Trophoblast cell (in vitro differentiated cells and primary cell): ENCODE measurements around the gene SPATC1L.
"Not testable (repeated sequence)": the region's sequence is repeated elsewhere in the genome, so short reads cannot be mapped to it uniquely, and the experiment has no call there.

Experiments used
- DNase-seq, 2 donors: peaks; one replicate each; pipeline ENCODE4 v3.0.0-alpha.2; 2016
- H2AFZ ChIP-seq: 2 replicates; pipeline ENCODE4 v1.6.1; 2013; ENCODE audit warnings: low read length, moderate library complexity, mild to moderate bottlenecking; ENCODE audit not compliant: insufficient read depth, poor library complexity
- H2AK5ac ChIP-seq: 2 replicates; pipeline ENCODE4 v1.6.1; 2013; ENCODE audit warnings: mild to moderate bottlenecking, low read length
- H2BK120ac ChIP-seq: 2 replicates; pipeline ENCODE4 v1.6.1; 2013; ENCODE audit warnings: low read length, mild to moderate bottlenecking, moderate library complexity; ENCODE audit not compliant: insufficient read depth, poor library complexity
- H2BK12ac ChIP-seq: 2 replicates; pipeline ENCODE4 v1.6.1; 2013; ENCODE audit warnings: mild to moderate bottlenecking, low read length, moderate library complexity
- H2BK5ac ChIP-seq: 2 replicates; pipeline ENCODE4 v1.6.1; 2013; ENCODE audit warnings: low read length, low read depth, moderate library complexity, mild to moderate bottlenecking; ENCODE audit not compliant: poor library complexity
- H3K14ac ChIP-seq: 2 replicates; pipeline ENCODE4 v1.6.1; 2013; ENCODE audit warnings: mild to moderate bottlenecking, low read length
- H3K18ac ChIP-seq: 2 replicates; pipeline ENCODE4 v1.6.1; 2013; ENCODE audit warnings: mild to moderate bottlenecking, low read length
- H3K23ac ChIP-seq: 2 replicates; pipeline ENCODE4 v1.6.1; 2013; ENCODE audit warnings: low read length
- H3K27ac ChIP-seq: 2 replicates; pipeline ENCODE4 v1.5.1; 2013; ENCODE audit warnings: low read depth, mild to moderate bottlenecking, inconsistent platforms, low read length, moderate library complexity
- H3K27me3 ChIP-seq: 2 replicates; pipeline ENCODE4 v1.6.1; 2013; ENCODE audit warnings: inconsistent platforms, mild to moderate bottlenecking, low read length, moderate library complexity; ENCODE audit not compliant: insufficient read depth
- H3K36me3 ChIP-seq, 2 experiments: 1 replicate in 1 of 2; 2 replicates in 1 of 2; pipeline ENCODE4 v1.6.1; 2013; ENCODE audit warnings: low read length in 2 of 2, mild to moderate bottlenecking in 2 of 2, moderate library complexity in 1 of 2; ENCODE audit not compliant: insufficient read depth in 2 of 2, control insufficient read depth in 1 of 2
- H3K4ac ChIP-seq: 2 replicates; pipeline ENCODE4 v1.6.1; 2013; ENCODE audit warnings: low read depth, mild to moderate bottlenecking, low read length, moderate library complexity
- H3K4me1 ChIP-seq, 2 experiments: 1 replicate in 1 of 2; 2 replicates in 1 of 2; pipeline ENCODE4 v1.6.1; 2013; ENCODE audit warnings: low read length in 2 of 2, mild to moderate bottlenecking in 2 of 2, moderate library complexity in 1 of 2; ENCODE audit not compliant: insufficient read depth in 2 of 2, control insufficient read depth in 1 of 2
- H3K4me2 ChIP-seq: 2 replicates; pipeline ENCODE4 v1.6.1; 2013; ENCODE audit warnings: inconsistent platforms, mild to moderate bottlenecking, low read length, moderate library complexity
- H3K4me3 ChIP-seq: 2 replicates; pipeline ENCODE4 v1.5.1; 2013; ENCODE audit warnings: mild to moderate bottlenecking, low read depth, low read length, inconsistent platforms
- H3K79me1 ChIP-seq: one replicate; pipeline ENCODE4 v1.6.1; 2013; ENCODE audit warnings: low read length
- H3K79me2 ChIP-seq: 2 replicates; pipeline ENCODE4 v1.6.1; 2013; ENCODE audit warnings: low read length, mild to moderate bottlenecking; ENCODE audit not compliant: control insufficient read depth, insufficient read depth, poor library complexity
- H3K9ac ChIP-seq: 2 replicates; pipeline ENCODE4 v1.6.1; 2013; ENCODE audit warnings: mild to moderate bottlenecking, low read length
- H3K9me3 ChIP-seq: 2 replicates; pipeline ENCODE4 v1.6.1; 2013; ENCODE audit warnings: low read depth, mild to moderate bottlenecking, control low read depth, inconsistent platforms, low read length; ENCODE audit not compliant: insufficient read depth
- H4K12ac ChIP-seq: 2 replicates; pipeline ENCODE4 v1.6.1; 2013; ENCODE audit warnings: low read depth, mild to moderate bottlenecking, low read length, moderate library complexity
- H4K8ac ChIP-seq: 2 replicates; pipeline ENCODE4 v1.6.1; 2013; ENCODE audit warnings: low read depth, mild to moderate bottlenecking, low read length, moderate library complexity
- H4K91ac ChIP-seq: one replicate; pipeline ENCODE4 v1.6.1; 2013; ENCODE audit warnings: low read depth, mild to moderate bottlenecking, low read length, moderate library complexity
- WGBS: extraction: QIAGEN DNeasy Blood & Tissue Kit; methylation state at CpG from one replicate; pipeline ENCODE4 v1.1.7; 2013; ENCODE audit warnings: missing lambda C conversion rate; ENCODE audit not compliant: insufficient read length, insufficient coverage; ENCODE audit errors: extremely low coverage; 5-methylcytosine and 5-hydroxymethylcytosine counted together

SPATC1L gene

GRCh38 chr21:46171996-46172862 is 12.0 kb downstream of the SPATC1L start:
- H2AFZ ChIP-seq: no peak overlapping the region
- no peak overlapping the region for H4K91ac ChIP-seq
- H3K18ac ChIP-seq: no peak overlapping the region
- no peak overlapping the region for H3K4me3 ChIP-seq
- no peaks in the 10 kb centered on the region for H3K4me1 ChIP-seq
- no peak overlapping the region for H2BK12ac ChIP-seq
- no peak overlapping the region for H3K27ac ChIP-seq
- H3K27me3 ChIP-seq: no peaks in the 10 kb centered on the region
- H3K79me2 ChIP-seq: no peaks in the 10 kb centered on the region
- H3K79me1 ChIP-seq: no peaks in the 10 kb centered on the region
- no peak overlapping the region for H2AK5ac ChIP-seq
- H3K14ac ChIP-seq: no peak overlapping the region
- H3K36me3 ChIP-seq: peaks cover 0 to 3% of the 10 kb centered on the region in 2 experiments
- H3K23ac ChIP-seq: no peak overlapping the region
- no peak overlapping the region for H2BK120ac ChIP-seq
- H2BK5ac ChIP-seq: no peak overlapping the region
- no peak for DNase-seq
- no peak overlapping the region for H4K8ac ChIP-seq
- WGBS: no CpG with 5 or more reads among the region's 21 CpGs
- no peak overlapping the region for H3K4me2 ChIP-seq
- peaks cover 5% of the 10 kb centered on the region for H3K9me3 ChIP-seq
- no peak overlapping the region for H3K4ac ChIP-seq
- no peak overlapping the region for H4K12ac ChIP-seq
- no peak overlapping the region for H3K9ac ChIP-seq

GRCh38 chr21:46171585-46171984 is 12.7 kb downstream of the SPATC1L start:
- WGBS: no CpG with 5 or more reads among the region's 2 CpGs
- Histone ChIP-seq H3K9me3 (peaks cover 5% of the 10 kb centered on the region), H2AFZ (no peak overlapping the region)

GRCh38 chr21:46170436-46171193 is 13.6 kb downstream of the SPATC1L start:
- H3K4me2 ChIP-seq, H3K79me1 ChIP-seq, H4K12ac ChIP-seq, H2BK5ac ChIP-seq, H2AK5ac ChIP-seq, DNase-seq, H3K4me1 ChIP-seq, H3K27ac ChIP-seq, H3K79me2 ChIP-seq, H2BK120ac ChIP-seq, H3K23ac ChIP-seq, H4K8ac ChIP-seq, H3K9me3 ChIP-seq, H3K4me3 ChIP-seq, H3K18ac ChIP-seq, H3K36me3 ChIP-seq, H2AFZ ChIP-seq, H3K27me3 ChIP-seq, H2BK12ac ChIP-seq, H3K14ac ChIP-seq, H3K9ac ChIP-seq, H3K4ac ChIP-seq, H4K91ac ChIP-seq: not testable (repeated sequence)
- WGBS: no CpG with 5 or more reads among the region's 1 CpG

More at GRCh38 chr21:46171585-46171984, 12.7 kb downstream of the SPATC1L start:
- no peak overlapping the region for H3K9ac ChIP-seq
- no peak overlapping the region for H4K91ac ChIP-seq
- H4K8ac ChIP-seq: no peak overlapping the region
- no peak overlapping the region for H3K18ac ChIP-seq
- no peaks in the 10 kb centered on the region for H3K79me1 ChIP-seq
- DNase-seq: no peak
- no peak overlapping the region for H3K27ac ChIP-seq
- no peak overlapping the region for H3K4ac ChIP-seq
- no peaks in the 10 kb centered on the region for H3K27me3 ChIP-seq
- H2BK120ac ChIP-seq: no peak overlapping the region
- H3K36me3 ChIP-seq: peaks cover 0 to 3% of the 10 kb centered on the region in 2 experiments
- H3K4me1 ChIP-seq: no peaks in the 10 kb centered on the region
- no peaks in the 10 kb centered on the region for H3K79me2 ChIP-seq
- no peak overlapping the region for H4K12ac ChIP-seq
- no peak overlapping the region for H2AK5ac ChIP-seq
- H2BK12ac ChIP-seq: no peak overlapping the region
- H3K4me3 ChIP-seq: no peak overlapping the region
- no peak overlapping the region for H2BK5ac ChIP-seq
- no peak overlapping the region for H3K14ac ChIP-seq
- H3K4me2 ChIP-seq: no peak overlapping the region
- no peak overlapping the region for H3K23ac ChIP-seq

GRCh38 chr21:46168659-46169386 is 15.4 kb downstream of the SPATC1L start:
- no peak overlapping the region for H3K9ac ChIP-seq
- no CpG with 5 or more reads among the region's 8 CpGs for WGBS

More at GRCh38 chr21:46168659-46169386, 15.4 kb downstream of the SPATC1L start:
- no peak overlapping the region for H3K4me2 ChIP-seq
- no peak overlapping the region for H3K27ac ChIP-seq
- H2BK5ac ChIP-seq: no peak overlapping the region
- no peak for DNase-seq
- H2AFZ ChIP-seq: no peak overlapping the region
- H4K91ac ChIP-seq: no peak overlapping the region
- H4K8ac ChIP-seq: no peak overlapping the region
- no peaks in the 10 kb centered on the region for H3K79me2 ChIP-seq
- no peaks in the 10 kb centered on the region for H3K79me1 ChIP-seq
- H3K18ac ChIP-seq: no peak overlapping the region
- H3K14ac ChIP-seq: no peak overlapping the region
- H3K4me1 ChIP-seq: no peaks in the 10 kb centered on the region
- no peak overlapping the region for H3K4me3 ChIP-seq
- H3K36me3 ChIP-seq: peaks cover 0 to 3% of the 10 kb centered on the region in 2 experiments
- no peak overlapping the region for H2BK12ac ChIP-seq
- no peak overlapping the region for H3K23ac ChIP-seq
- H3K9me3 ChIP-seq: peaks cover 5% of the 10 kb centered on the region
- H3K4ac ChIP-seq: no peak overlapping the region
- no peak overlapping the region for H2AK5ac ChIP-seq
- H3K27me3 ChIP-seq: no peaks in the 10 kb centered on the region
- no peak overlapping the region for H4K12ac ChIP-seq
- H2BK120ac ChIP-seq: no peak overlapping the region
